HT1080 (cell line): Measurements from ENCODE around the gene LVRN. TPM values are rescaled to one million over a fixed set of nuclear protein-coding genes. Genes with fewer than 3 reads are reported as not detected.

Source experiments
- DNase-seq: peaks from one replicate; pipeline ENCODE4 v3.0.0-alpha.2; 2015; ENCODE audit warnings: low read depth
- total RNA-seq: library from RNA; depleted of rRNA; stranded (reverse); fragments of >200 nt; shearing (Covaris generic); gene quantifications from 2 replicates; pipeline ENCODE4 v1.2.3, GENCODE V29; 2014

Gene LVRN
- total RNA-seq, 1 experiment from 2014 or later, result not detected

GRCh38 chr5:115954144-115954543 is 8.1 kb upstream of the LVRN start:
- no peak for DNase-seq

GRCh38 chr5:115956957-115957356 is 5.3 kb upstream of the LVRN start:
- DNase-seq, result no peak

GRCh38 chr5:115961381-115962238 is 665 bp upstream of the LVRN start:
- no peak for DNase-seq

DNA sequence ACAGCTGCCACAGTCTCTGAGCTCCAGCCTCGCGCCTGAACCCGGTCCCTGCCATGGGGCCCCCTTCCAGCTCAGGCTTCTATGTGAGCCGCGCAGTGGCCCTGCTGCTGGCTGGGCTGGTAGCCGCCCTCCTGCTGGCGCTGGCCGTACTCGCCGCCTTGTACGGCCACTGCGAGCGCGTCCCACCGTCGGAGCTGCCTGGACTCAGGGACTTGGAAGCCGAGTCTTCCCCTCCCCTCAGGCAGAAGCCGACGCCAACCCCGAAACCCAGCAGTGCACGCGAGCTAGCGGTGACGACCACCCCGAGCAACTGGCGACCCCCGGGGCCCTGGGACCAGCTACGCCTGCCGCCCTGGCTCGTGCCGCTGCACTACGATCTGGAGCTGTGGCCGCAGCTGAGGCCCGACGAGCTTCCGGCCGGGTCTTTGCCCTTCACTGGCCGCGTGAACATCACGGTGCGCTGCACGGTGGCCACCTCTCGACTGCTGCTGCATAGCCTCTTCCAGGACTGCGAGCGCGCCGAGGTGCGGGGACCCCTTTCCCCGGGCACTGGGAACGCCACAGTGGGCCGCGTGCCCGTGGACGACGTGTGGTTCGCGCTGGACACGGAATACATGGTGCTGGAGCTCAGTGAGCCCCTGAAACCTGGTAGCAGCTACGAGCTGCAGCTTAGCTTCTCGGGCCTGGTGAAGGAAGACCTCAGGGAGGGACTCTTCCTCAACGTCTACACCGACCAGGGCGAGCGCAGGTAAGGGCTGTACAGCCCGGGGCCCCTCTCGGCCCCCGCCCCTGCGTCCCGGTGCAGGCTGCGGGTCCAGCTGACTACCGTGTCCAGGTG is 509 bp downstream of the LVRN start:
- DNase-seq, result no peak

DNA sequence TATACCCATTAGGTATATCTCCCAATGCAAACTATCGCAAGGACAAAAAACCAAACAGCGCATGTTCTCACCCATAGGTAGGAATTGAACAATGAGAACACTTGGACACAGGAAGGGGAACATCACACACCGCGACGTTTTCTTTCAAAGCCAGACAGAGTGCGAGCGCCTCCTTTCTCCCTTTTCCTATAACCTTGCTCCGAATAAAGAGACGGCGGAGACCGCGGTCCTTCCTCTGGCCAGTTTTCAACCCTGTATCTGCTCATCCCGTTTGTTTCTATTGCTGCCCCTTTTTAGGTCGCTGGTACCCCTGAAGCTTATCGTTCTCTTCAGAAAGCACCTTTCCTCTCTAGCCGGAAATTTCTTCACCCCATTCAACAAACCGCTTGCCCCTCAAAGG is 1.3 kb downstream of the LVRN start:
- DNase-seq, result no peak

GRCh38 chr5:115968770-115969169 is 6.5 kb downstream of the LVRN start:
- no peak for DNase-seq

DNA sequence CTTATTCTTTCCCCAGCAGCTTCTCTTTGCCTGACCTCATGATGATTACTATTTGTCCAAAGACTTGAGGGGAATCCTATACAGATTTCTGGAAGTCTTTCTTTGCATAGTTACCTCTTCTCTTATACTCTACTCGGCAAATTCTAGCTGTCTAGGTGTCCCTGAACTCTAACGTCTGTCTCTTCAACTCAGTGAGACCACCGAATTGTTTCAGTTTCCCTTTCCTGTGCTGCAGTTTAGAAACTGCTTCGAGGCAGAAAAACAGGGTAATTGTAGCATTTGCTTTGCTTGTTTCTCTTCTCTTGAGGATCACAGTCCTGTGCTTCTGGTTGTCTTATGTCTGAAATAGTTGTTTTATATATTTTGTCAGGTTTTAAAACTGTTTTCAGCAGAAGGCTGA is 14.8 kb downstream of the LVRN start:
- DNase-seq, result no peak

GRCh38 chr5:115977988-115978387 is 15.7 kb downstream of the LVRN start:
- peak; percentile 66 for DNase-seq

DNA sequence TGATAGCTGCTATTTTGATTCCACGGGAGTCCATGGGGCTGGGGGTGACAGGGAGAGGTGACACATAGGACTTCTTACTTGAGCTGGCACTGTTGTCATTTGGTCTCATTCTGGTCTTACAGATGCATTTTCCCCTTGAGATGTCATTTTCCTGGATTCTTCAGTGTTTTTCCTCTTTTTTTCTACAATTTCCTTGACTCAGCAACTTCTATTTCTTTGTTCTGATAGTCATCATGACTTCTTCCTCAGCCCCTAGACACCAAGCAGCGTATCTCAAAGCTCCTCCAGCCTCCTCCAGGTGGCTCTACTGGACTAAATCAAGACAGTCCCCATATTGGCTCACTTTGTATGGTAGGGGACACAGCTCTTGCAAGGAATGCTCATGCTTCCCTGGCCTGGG is 16.5 kb downstream of the LVRN start:
- DNase-seq, result no peak

DNA sequence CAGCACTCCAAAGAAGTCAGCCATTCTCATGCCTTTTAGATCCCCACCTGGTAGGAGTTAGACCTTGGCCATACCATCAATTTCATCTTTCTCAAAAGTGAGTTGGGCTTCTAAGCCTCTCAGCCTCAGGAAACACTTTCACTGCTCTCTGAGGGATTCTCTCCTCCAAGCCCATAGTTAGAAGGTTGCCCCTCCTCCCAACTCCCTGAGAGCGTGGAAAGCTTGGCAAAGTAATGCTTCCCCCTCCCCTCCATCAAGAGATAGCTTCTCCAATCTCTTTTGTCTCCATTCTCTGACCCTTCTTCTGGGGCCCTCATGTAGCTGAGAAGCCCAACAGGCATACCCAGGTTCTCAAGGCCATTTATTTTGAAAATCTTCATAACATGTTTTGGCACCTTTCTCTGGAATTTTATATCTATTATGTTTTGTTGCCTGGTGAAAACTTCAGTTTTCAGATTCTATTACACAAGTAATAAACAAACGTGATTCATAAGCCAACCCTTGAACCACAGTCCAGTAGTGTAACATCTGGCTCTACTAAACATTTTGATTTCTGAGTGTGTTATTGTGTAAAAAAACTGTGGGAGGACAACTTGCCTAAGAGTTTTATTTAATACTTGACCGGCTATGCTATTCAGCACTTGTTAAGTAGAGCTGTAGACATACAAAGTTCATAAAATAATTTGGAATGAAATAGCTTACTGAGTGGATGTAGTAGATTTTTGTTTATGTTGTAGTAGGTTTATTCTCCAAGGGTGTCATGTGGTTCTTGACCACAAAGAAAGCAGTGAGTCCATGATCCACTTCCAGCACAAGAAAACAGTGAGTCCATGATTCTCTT is 17.1 kb downstream of the LVRN start:
- no peak for DNase-seq

DNA sequence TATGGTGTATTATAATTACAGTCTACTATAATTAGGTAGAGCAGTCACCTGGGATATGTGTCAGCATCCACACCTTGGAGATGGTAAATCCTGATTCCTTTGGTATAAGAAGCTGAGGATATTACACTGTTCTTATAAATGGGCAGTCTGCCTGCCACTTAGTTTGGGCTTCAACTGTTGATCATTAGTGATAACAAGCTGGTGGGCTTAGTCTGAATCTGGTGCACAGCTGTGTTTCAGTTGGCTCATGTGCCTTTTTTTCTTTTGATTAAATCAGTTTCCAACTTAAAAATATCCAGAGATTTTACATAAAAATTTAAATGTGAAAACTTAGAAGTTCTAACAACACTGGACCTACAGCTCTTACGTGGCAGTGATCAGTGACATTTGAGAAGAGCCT is 21.2 kb downstream of the LVRN start:
- no peak for DNase-seq

DNA sequence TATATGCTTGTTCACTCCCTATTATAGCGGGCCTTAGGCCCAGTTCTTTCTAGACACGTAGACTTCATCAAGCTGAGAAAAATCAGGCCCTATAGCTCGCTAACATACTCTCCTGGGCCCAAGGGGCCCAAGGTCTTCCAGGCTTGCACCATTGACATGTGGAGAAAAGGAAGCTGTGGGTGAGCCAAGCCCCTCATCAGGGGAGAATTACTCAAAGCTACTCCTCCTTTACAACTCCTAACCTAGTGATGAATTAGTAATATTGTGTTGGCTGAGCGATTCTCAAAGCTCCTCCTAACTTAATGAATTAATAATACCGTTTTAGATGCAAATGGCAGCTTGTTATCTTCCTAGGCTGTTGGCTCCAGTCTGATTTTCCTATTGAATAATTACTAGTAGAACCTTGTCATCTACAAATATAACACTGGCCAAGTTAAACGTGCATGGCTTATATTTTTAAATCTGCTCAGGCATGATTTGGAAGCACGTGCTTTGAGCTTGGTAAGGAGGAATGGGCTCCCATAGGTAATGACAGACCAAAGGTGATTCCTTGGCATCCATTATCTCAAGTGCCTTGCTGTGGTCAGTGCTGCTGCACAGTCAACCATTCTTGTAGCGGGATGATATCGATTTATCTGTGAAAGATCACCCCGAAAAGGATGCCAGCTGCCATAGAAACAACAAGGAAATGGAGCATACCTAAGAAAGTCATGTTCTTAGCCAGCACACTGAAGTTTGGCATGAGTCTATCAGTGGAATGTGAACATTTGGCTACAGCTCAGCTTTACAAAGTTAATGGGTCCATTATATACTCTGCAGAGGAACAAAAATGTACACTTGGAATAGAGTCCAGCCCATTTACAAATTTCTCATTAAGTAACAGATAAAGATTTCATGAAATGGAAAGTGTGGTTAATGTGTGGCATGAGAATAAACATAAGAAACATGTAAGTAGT is 23.8 kb downstream of the LVRN start:
- DNase-seq, result no peak

- no peak for DNase-seq
Measured at GRCh38 chr5:115988002-115988401, 25.7 kb downstream of the LVRN start.

GRCh38 chr5:115992848-115993350 is 30.6 kb downstream of the LVRN start:
- DNase-seq, result no peak

GRCh38 chr5:115995351-115995750 is 33.1 kb downstream of the LVRN start:
- DNase-seq, result no peak

GRCh38 chr5:116002116-116002906 is 40.0 kb downstream of the LVRN start:
- no peak for DNase-seq

GRCh38 chr5:116004248-116004647 is 42.0 kb downstream of the LVRN start:
- DNase-seq, result no peak

GRCh38 chr5:116009806-116010205 is 47.5 kb downstream of the LVRN start:
- DNase-seq, result no peak

GRCh38 chr5:116011046-116011445 is 48.8 kb downstream of the LVRN start:
- no peak for DNase-seq
